ENCODE measurements around the gene NPEPL1. TPM values are rescaled to one million over a fixed set of nuclear protein-coding genes. Genes with fewer than 3 reads are reported as not detected.

NPEPL1 gene
- polyA plus RNA-seq, 2 of the 4 experiments (the other 2 are of a cell fraction): 8.6 to 34.6 TPM

GRCh38 chr20:58762120-58762519 lies 69.5 kb downstream of the NPEPL1 start (continued):
- TF ChIP-seq, protein P1, sequence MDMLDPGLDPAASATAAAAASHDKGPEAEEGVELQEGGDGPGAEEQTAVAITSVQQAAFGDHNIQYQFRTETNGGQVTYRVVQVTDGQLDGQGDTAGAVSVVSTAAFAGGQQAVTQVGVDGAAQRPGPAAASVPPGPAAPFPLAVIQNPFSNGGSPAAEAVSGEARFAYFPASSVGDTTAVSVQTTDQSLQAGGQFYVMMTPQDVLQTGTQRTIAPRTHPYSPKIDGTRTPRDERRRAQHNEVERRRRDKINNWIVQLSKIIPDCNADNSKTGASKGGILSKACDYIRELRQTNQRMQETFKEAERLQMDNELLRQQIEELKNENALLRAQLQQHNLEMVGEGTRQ (IDR thresholded peaks at IDR 0.05): no peak

DNA sequence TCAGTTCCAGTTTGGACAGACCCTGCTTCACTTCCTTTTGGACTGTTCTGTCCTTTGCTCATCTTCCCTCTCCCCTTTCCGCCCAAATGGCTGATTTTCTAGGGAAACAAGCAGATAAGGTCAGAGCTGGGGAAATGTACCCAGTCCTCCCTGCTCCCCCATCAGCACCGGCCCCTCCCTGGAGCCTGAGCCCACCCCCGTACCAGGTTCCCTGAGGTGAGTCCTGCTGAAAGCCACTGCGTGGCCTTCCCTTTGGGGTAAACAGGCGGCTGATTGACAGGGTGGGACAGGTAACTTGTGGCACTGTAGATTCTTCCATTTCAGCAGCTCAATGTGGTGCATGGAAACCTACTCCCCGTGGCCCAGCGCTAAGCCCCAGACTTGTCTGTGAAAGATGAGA lies 70.5 kb downstream of the NPEPL1 start:
- CTCF ChIA-PET: interaction anchor here (1.3 to 1.4 kb wide), 2 partner anchors 22 to 325 kb away, joined by 3 to 4 read pairs; no protein-coding TSS in a partner anchor
- Histone ChIP-seq H3K4me1 (no peaks in the 10 kb centered on the region), H3K4me3 (no peak overlapping the region), H3K4me2 (no peak overlapping the region), H3K27ac (no peak overlapping the region), H3K9me3 (peaks cover 21% of the 10 kb centered on the region; the same call in 2 of the 3 replicates)
- FAIRE-seq: no peak
- ATAC-seq: no peak
- WGBS (ENCODE audit: missing lambda C conversion rate): 23% methylated on average over 4 of the region's 7 CpGs
- no peak for DNase-seq (ENCODE audit: low read depth in 1 of 2, low spot score in 1 of 2)
- TF ChIP-seq RAD21 (conservative IDR thresholded peaks at IDR 0.05 in 1 of 2, IDR thresholded peaks at IDR 0.05 in 1 of 2): no peak
- TF ChIP-seq POLR2A (IDR thresholded peaks at IDR 0.05; ENCODE audit: low read length): no peak
- no peak for TF ChIP-seq KDM5A (IDR thresholded peaks at IDR 0.05)
- TF ChIP-seq BCL3 (IDR thresholded peaks at IDR 0.05): no peak
- no peak for TF ChIP-seq EHF (CRISPR knock-in tag; IDR thresholded peaks at IDR 0.05)
- no peak for TF ChIP-seq BHLHE40 (IDR thresholded peaks at IDR 0.05; ENCODE audit: low read depth, low read length)
- TF ChIP-seq, protein P1 (IDR thresholded peaks at IDR 0.05): no peak
- TF ChIP-seq SMC3 (IDR thresholded peaks at IDR 0.05): no peak
- no peak for TF ChIP-seq HOXB5 (CRISPR knock-in tag; IDR thresholded peaks at IDR 0.05)
- POLR2A ChIA-PET: no interaction called here

Other genes with a start within 250 kb of the NPEPL1 start
- gene APCDD1L, start 177.4 kb upstream of the NPEPL1 start, polyA plus RNA-seq (2011; rRNA removed): not detected in 2 replicates
- not detected in 3 replicates for gene APCDD1L, start 177.4 kb upstream of the NPEPL1 start, polyA plus RNA-seq (2017; fragmentation: RNase III; extraction: RNeasy Plus Mini Kit Qiagen cat#74134 plus additional on column Dnase treatment)
- gene STX16, start 41.5 kb upstream of the NPEPL1 start, polyA plus RNA-seq (2011; rRNA removed): 63.0 and 71.6 TPM in 2 replicates
- gene STX16, start 41.5 kb upstream of the NPEPL1 start, polyA plus RNA-seq (2017; fragmentation: RNase III; extraction: RNeasy Plus Mini Kit Qiagen cat#74134 plus additional on column Dnase treatment): 65.1 to 79.0 TPM (median 68.5 TPM) in 3 replicates
- not detected in 2 replicates for gene GNAS-AS1, start 158.1 kb downstream of the NPEPL1 start, polyA plus RNA-seq (2011; rRNA removed)
- not detected in 3 replicates for gene GNAS-AS1, start 158.1 kb downstream of the NPEPL1 start, polyA plus RNA-seq (2017; fragmentation: RNase III; extraction: RNeasy Plus Mini Kit Qiagen cat#74134 plus additional on column Dnase treatment)
- 534 and 738 TPM in 2 replicates for gene GNAS, start 159.9 kb downstream of the NPEPL1 start, polyA plus RNA-seq (2011; rRNA removed)
- gene GNAS, start 159.9 kb downstream of the NPEPL1 start, polyA plus RNA-seq (2017; fragmentation: RNase III; extraction: RNeasy Plus Mini Kit Qiagen cat#74134 plus additional on column Dnase treatment): 507 to 621 TPM (median 600 TPM) in 3 replicates

Data from A549 (cell line).